GM19467 (cell line): ENCODE measurements around the gene FOXF2.

Source experiments
- ATAC-seq: cut with Tn5 transposase; IDR thresholded peaks from one replicate; pipeline ENCODE4 v1.9.1; 2021; ENCODE audit warnings: mild to moderate bottlenecking, moderate library complexity; ENCODE audit not compliant: unreplicated experiment

FOXF2 gene

GRCh38 chr6:1390133-1390945 lies 963 bp downstream of the FOXF2 start:
- no peak for ATAC-seq

- ATAC-seq = no peak
These were observed 1.8 kb downstream of the FOXF2 start for GRCh38 chr6:1390946-1391799.

GRCh38 chr6:1391800-1392309 lies 2.5 kb downstream of the FOXF2 start:
- no peak for ATAC-seq

DNA sequence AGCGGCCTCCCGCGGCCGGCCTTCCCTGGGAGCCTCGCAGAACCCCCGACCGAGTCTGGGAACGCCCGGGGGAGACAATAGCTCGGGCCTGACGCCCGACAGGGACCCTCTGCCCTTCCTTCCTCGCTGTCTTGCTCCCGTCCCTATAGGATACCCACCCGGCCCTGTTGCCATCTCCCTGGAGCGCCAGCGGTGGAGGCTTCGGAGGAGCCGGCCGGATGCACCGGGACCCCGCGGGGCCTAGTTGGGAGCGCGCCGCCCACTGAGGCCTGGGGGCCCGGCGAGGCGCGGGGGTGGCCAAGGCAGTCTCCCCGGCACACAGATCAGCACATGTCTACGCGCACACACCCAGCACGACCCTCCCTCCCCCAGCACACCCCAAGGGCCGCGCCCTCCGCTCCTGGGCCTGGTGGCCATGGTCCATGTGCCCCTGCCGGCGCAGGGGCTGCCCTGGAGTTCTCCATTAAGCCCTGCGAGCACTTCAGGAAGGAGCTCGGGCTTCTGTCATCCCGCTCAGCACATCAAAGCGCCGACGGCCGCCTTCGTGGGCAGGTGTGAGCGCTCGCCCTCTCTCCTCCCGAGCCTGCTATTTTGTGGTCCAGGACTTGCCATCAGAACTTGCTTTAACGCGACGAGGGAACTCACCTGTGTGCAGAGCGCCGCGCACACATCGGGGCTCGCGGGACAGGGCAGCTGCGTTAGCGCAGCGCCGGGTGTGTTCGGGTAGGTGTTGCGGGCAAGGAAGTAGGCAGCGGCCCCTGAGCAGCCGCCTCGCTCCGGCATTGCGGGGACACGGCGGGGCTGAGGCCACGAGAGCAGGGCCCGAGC lies 3.7 kb downstream of the FOXF2 start:
- ATAC-seq = no peak

- no peak for ATAC-seq
These were observed 4.4 kb downstream of the FOXF2 start for GRCh38 chr6:1393641-1394283.

- no peak for ATAC-seq
These were observed 5.4 kb downstream of the FOXF2 start for GRCh38 chr6:1394514-1395463.

- ATAC-seq = no peak
These were observed 6.1 kb downstream of the FOXF2 start for GRCh38 chr6:1395506-1395905.

GRCh38 chr6:1395941-1396908 lies 6.8 kb downstream of the FOXF2 start:
- no peak for ATAC-seq

DNA sequence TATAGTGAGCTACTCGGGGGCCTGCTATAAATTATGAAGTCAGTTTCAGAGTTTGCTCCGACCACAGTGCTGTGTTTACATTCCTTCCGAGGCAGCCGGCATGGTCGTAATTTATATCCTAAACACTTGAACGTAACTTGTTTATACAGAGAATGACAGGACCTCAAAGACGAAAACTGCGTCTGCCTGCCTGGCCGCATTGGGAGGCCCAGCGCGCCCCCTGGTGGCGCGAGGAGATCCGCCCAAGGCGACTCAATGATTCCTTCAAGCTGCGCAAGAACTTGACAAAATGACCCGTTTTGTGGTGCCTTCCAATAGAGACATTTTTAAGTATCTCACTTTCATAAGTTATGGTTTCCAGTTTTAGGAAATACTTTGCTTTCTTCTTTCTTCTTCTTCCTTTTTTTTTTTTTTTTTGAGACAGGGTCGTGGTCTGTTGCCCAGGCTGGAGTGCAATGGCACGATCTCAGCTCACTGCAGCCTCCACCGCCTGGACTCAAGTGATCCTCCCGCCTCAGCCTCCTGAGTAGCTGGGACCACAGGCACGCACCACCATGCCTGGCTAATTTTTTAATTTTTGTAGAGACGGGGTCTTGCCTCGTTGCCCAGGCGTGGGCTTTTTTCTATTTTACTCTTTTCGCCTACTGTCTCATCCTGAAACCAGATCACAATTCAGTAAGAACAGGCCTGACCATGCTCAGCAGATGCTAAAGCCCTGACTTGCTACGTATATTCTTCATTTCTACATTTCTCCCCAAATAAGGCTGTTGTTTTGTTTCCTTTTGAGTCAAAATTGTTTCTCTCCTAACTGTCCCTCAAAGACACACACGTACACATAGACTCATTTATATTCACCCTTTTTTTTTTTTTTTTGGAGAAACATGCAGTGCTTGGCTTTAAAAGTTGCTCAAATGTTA lies 7.8 kb downstream of the FOXF2 start:
- ATAC-seq = no peak

DNA sequence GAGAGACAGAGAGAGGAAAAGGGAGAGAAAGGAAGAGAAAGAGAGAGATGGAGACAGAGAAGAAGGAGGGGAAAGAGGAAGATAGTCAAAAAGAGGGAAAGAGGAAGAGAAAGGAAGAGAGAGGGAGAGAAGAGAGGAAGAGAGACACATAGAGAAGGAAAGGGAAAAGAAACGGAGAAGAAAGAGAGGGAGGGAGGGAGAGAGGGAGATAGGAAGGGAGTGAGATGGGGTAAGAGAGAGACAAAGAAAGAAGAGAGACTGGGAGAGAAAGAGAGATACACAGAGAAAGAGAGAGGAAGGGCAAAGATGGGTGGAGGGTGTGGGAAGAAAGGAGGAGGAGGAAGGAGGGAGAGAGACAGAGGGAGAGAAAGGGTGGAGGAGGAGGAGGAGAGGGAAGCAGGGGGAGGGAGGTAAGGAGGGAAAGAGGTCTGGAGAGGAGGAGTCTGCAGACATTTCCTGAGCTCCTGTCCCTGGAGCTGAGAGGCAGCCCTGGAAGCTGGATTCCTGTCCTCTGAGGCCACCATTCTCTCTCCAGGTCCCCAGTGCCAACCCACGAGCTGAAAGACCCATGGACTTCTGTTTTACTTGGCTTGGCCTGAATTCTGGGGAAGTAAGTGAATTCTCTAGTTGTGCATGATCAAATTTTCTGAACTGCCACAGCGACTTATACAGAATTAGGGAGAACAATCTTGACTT lies 9.9 kb downstream of the FOXF2 start:
- ATAC-seq = no peak

DNA sequence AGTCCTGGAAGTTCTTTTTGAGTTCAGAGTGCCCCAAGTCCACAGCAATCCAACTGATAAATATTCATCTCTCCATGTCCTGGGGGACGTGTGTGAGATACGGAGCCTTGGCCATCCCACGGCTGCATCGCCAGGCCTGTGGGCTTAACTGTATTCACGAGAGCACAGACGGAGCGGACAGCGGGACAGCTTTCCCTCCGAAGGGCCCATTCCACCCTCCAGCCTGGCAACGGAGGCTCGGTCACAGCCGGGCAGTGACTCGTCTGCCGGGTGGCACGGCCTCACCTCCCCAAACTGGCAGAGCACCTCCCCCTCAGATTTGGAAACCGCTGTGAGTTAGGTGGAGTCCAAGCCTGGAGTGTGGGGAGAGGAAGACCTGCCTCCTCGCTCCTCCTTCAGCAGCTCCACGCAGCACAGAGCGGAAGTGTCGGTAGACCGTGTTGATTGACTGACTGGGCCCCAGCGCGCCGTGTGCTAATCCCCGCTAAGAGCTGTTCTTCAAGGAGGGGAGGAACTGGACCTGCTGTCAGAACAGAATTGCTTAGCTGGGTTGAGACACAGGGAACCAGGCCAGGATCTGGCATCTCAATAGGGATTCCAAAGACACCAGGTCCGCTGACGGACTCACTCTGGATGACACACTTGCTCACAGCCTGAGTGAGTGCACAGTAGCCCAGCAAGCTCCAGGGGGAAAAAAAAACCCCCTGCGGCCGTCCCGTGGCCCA lies 10.9 kb downstream of the FOXF2 start:
- no peak for ATAC-seq

GRCh38 chr6:1402369-1402768 lies 13.0 kb downstream of the FOXF2 start:
- no peak for ATAC-seq

DNA sequence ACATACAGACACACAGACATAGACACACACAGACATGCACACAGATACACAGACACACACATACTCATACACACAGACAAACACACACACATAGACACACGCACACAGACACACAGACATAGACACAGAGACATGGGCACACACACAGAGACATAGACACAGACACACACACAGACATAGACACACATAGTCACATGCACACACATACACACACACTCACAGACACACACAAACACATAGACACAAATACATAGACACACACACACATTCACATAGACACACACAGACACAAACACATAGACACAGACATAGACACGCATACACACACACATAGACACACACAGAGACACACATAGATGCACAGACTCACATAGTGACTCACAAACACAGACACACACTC lies 13.5 kb downstream of the FOXF2 start:
- ATAC-seq = no peak

DNA sequence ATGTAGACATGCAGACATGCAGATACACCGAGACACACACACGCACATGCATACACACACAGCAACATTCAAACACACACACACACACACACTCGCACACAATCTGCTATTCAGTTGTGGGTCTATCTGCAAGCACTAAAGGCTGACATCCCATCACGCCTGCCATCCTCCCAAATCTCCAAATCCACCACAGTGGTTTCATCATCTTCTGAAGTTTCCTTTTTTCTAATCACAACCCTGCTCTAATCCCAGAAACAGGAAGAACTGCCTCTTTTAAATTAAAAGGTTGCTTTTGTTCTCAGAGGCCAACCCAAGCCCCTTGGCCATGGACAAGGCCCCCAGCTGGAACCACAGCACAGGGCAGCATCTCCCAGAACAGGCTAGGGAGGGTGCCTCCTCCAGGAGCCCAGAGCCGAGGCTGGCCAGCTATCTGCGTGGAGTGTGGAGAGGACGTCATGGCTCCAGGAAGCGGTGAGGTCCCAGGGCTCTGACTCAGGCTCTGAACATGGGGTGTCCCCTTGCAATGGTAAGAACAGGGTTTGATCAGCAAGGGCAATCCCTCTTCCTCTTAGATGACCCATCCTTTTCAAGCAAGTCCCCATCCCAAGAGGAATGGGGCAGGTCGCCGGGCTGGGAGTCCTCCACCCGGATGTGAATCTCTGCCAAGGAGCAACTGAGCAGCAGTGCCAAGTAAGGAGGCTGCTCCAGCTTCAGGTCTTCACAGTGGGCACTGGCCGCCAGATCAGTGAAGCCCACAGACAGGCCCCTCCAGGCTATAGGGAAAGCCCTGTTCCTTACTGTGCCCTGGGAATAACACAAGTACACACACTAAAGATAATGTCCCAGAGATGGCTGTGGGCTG lies 14.7 kb downstream of the FOXF2 start:
- no peak for ATAC-seq

DNA sequence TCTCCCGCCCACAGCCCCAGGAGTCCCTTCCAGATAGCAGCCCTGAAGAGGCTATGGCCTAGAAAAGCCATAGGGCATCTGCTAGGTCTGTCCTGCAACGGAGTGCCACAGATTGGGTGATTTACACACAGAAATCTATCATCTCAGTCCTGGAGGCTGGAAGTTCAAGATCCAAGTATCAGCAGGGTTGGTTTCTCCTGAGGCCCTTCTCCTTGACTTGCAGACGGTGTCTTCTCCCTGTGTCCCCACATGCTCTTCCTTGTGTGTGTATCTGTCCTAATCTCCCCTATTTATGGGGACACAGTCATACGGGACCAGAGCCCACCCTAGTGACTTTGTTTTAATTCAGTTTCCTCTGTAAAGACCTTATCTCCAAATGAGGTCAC lies 15.3 kb downstream of the FOXF2 start:
- ATAC-seq = no peak
